A549 treated with dexamethasone at 1 μM for 4 hours (cell line): ENCODE data around the gene HMGN4. TPM values are rescaled to one million over a fixed set of nuclear protein-coding genes. Genes with fewer than 3 reads are reported as not detected.

Experiments
- total RNA-seq: library from RNA; stranded (reverse); fragments of 200-300 nt; extraction: Qiagen RNA extraction; gene quantifications from 5 replicates; pipeline ENCODE4 v1.2.3, GENCODE V29; 2022

Gene HMGN4
- total RNA-seq: 65.6 to 85.0 TPM (median 75.3 TPM) in 5 replicates

GRCh38 chr6:26537846-26538571 is at the start of gene HMGN4:
HMGN4 (plus strand) TSS chr6:26538366; CDS start chr6:26545207, 6,841 bp downstream.

GRCh38 chr6:26500102-26500501 is 38.1 kb upstream of the HMGN4 start, which contains the start of gene BTN1A1:
BTN1A1 (plus strand) TSS chr6:26500303; CDS start chr6:26501287, 984 bp downstream.

Other genes starting within 250 kb of the HMGN4 start
- 2.9 to 4.4 TPM (median 3.2 TPM) in 5 replicates for gene BTN3A2, start 173.2 kb upstream of the HMGN4 start, total RNA-seq
- gene BTN2A2, start 155.3 kb upstream of the HMGN4 start, total RNA-seq: 4.8 to 8.8 TPM (median 5.9 TPM) in 5 replicates
- 1.7 to 2.6 TPM (median 2.3 TPM) in 5 replicates for gene BTN3A1, start 136.1 kb upstream of the HMGN4 start, total RNA-seq
- 0.50 to 0.92 TPM (median 0.71 TPM) in 5 replicates for gene BTN3A3, start 97.9 kb upstream of the HMGN4 start, total RNA-seq
- gene BTN2A1, start 80.4 kb upstream of the HMGN4 start, total RNA-seq: 15.8 to 22.5 TPM (median 21.3 TPM) in 5 replicates
- gene BTN1A1, start 38.1 kb upstream of the HMGN4 start, total RNA-seq: not detected in 5 replicates
- gene ABT1, start 58.6 kb downstream of the HMGN4 start, total RNA-seq: 12.7 to 14.1 TPM (median 12.8 TPM) in 5 replicates
- 4.7 to 7.3 TPM (median 5.4 TPM) in 5 replicates for gene ZNF322, start 121.4 kb downstream of the HMGN4 start, total RNA-seq